NB4 (cell line): Measurements from ENCODE around the gene SERPINA12.

Source experiments
- CTCF ChIP-seq: IDR thresholded peaks from one replicate; pipeline ENCODE4 v1.5.1; 2012; ENCODE audit warnings: low read depth, low read length
- MAX ChIP-seq: IDR thresholded peaks from 2 replicates; pipeline ENCODE4 v1.6.1; 2011; ENCODE audit warnings: low read depth, low read length
- MYC ChIP-seq: IDR thresholded peaks from 2 replicates; pipeline ENCODE4 v1.6.1; 2011; ENCODE audit warnings: low read depth, low read length
- POLR2A ChIP-seq: IDR thresholded peaks from 2 replicates; pipeline ENCODE4 v1.6.1; 2011; ENCODE audit warnings: mild to moderate bottlenecking; ENCODE audit not compliant: insufficient read length; ENCODE audit errors: extremely low read depth

- no peak for TF ChIP-seq CTCF
- TF ChIP-seq POLR2A, result no peak
- TF ChIP-seq MYC, result no peak
- TF ChIP-seq MAX, result no peak
Measured at GRCh38 chr14:94472842-94473241, 36.4 kb downstream of the SERPINA12 start.
